SK-N-SH (cell line): ENCODE results near the gene TNPO2. TPM values are rescaled to one million over a fixed set of nuclear protein-coding genes. Genes with fewer than 3 reads are reported as not detected.

Experiments used
- CTCF ChIA-PET: fragments of 300-600, 350-600 bp; formaldehyde crosslinking; extraction: SDS; loops from one replicate; lab custom pipeline; 2021; lab: Yijun Ruan, JAX
- POLR2A ChIA-PET: fragments of 350-600 bp; sonication (Branson Sonifier 250); formaldehyde crosslinking; extraction: SDS; loops from one replicate; lab custom pipeline; 2020; ENCODE audit warnings: antibody characterized with exemption, inconsistent platforms; lab: Yijun Ruan, JAX
- DNase-seq: peaks from one replicate; pipeline ENCODE4 v3.0.0; 2012
- H2AFZ ChIP-seq: fragments of 200-600 bp; sonication (generic); 2 replicates; pipeline ENCODE4 v1.8.1; 2016; ENCODE audit warnings: antibody characterized with exemption, mild to moderate bottlenecking, low read depth
- H3F3A ChIP-seq: fragments of 200-600 bp; sonication (generic); replicated peaks from 2 replicates; pipeline ENCODE3; 2016; ENCODE audit warnings: antibody characterized with exemption, mild to moderate bottlenecking; ENCODE audit not compliant: insufficient read depth
- H3K27ac ChIP-seq, 2 experiments: fragments of 200-500 bp in 1 of 2; fragments of 200-600 bp in 1 of 2; sonication (Bioruptor generic) in 1 of 2; sonication (generic), shearing (Covaris generic) in 1 of 2; 2 replicates each; pipeline versions ENCODE4 v1.5.1 to v1.6.1; 2014 to 2016; ENCODE audit warnings: low read depth in 2 of 2, inconsistent platforms in 1 of 2, low read length in 1 of 2, mild to moderate bottlenecking in 1 of 2, mixed read lengths in 1 of 2
- H3K27me3 ChIP-seq: fragments of 200-600 bp; sonication (generic), shearing (Covaris generic); 2 replicates; pipeline ENCODE4 v1.6.1; 2016; ENCODE audit warnings: mixed run types; ENCODE audit not compliant: insufficient read depth
- H3K36me3 ChIP-seq, 2 experiments: fragments of 200-500 bp in 1 of 2; fragments of 200-600 bp in 1 of 2; sonication (Bioruptor generic) in 1 of 2; sonication (generic) in 1 of 2; replicated peaks in 1 of 2; 2 replicates each; pipeline versions ENCODE3 to v1.5.1; 2014 to 2016; ENCODE audit warnings: low read length in 1 of 2, mild to moderate bottlenecking in 1 of 2; ENCODE audit not compliant: insufficient read depth in 2 of 2, control insufficient read depth in 1 of 2
- H3K4me1 ChIP-seq, 2 experiments: fragments of 200-500 bp in 1 of 2; fragments of 200-600 bp in 1 of 2; sonication (Bioruptor generic) in 1 of 2; sonication (generic), shearing (Covaris generic) in 1 of 2; 2 replicates each; pipeline versions ENCODE4 v1.5.1 to v1.6.1; 2014 to 2016; ENCODE audit warnings: low read depth in 1 of 2, low read length in 1 of 2, mixed run types in 1 of 2; ENCODE audit not compliant: insufficient read depth in 2 of 2, control insufficient read depth in 1 of 2
- H3K4me2 ChIP-seq: fragments of 200-600 bp; sonication (generic), shearing (Covaris generic); 2 replicates; pipeline ENCODE4 v1.6.1; 2017; ENCODE audit warnings: mixed run types
- H3K4me3 ChIP-seq, 2 experiments: fragments of 200-500 bp in 1 of 2; fragments of 200-600 bp in 1 of 2; sonication (Bioruptor generic) in 1 of 2; sonication (generic), shearing (Covaris generic) in 1 of 2; 2 replicates each; pipeline versions ENCODE4 v1.5.1 to v1.8.1; 2014 to 2016; ENCODE audit warnings: low read depth in 2 of 2, inconsistent platforms in 1 of 2, low read length in 1 of 2, mild to moderate bottlenecking in 1 of 2, mixed read lengths in 1 of 2, moderate library complexity in 1 of 2
- H3K79me2 ChIP-seq: fragments of 200-600 bp; sonication (generic); 2 replicates; pipeline ENCODE4 v1.8.1; 2017; ENCODE audit warnings: mild to moderate bottlenecking; ENCODE audit not compliant: insufficient read depth
- H3K9ac ChIP-seq: fragments of 200-600 bp; sonication (generic); 2 replicates; pipeline ENCODE4 v1.6.1; 2017; ENCODE audit warnings: mixed run types
- H3K9me2 ChIP-seq: fragments of 200-600 bp; sonication (generic); 2 replicates; pipeline ENCODE4 v1.6.1; 2017; ENCODE audit warnings: mixed run types
- H3K9me3 ChIP-seq: fragments of 200-600 bp; sonication (generic); 2 replicates; pipeline ENCODE4 v1.6.1; 2017; ENCODE audit warnings: mixed run types, mild to moderate bottlenecking, moderate library complexity
- H4K20me1 ChIP-seq: fragments of 200-600 bp; sonication (generic); 2 replicates; pipeline ENCODE4 v1.6.1; 2017; ENCODE audit warnings: mild to moderate bottlenecking, mixed run types; ENCODE audit not compliant: insufficient read depth
- CHD2 ChIP-seq: fragments of 150-350 bp; IDR thresholded peaks from 2 replicates; pipeline ENCODE4 v1.6.1; 2018; ENCODE audit warnings: low read length; ENCODE audit not compliant: partially characterized antibody
- EZH2phosphoT487 ChIP-seq: fragments of 200-600 bp; sonication (generic); IDR thresholded peaks from 2 replicates; pipeline ENCODE4 v1.6.1; 2017; ENCODE audit warnings: low read depth, mixed run types, mild to moderate bottlenecking, antibody characterized with exemption, moderate library complexity, borderline replicate concordance
- MAX ChIP-seq: IDR thresholded peaks from 2 replicates; pipeline ENCODE4 v1.4.0; 2012; ENCODE audit warnings: low read depth
- MEF2A ChIP-seq: IDR thresholded peaks from 2 replicates; pipeline ENCODE4 v1.4.0; 2012; ENCODE audit warnings: low read depth, borderline replicate concordance
- RAD21 ChIP-seq: IDR thresholded peaks from 2 replicates; pipeline ENCODE4 v1.6.1; 2012; ENCODE audit warnings: mild to moderate bottlenecking, low read length
- RCOR1 ChIP-seq: fragments of 150-350 bp; IDR thresholded peaks from 2 replicates; pipeline ENCODE4 v1.6.1; 2017; ENCODE audit warnings: antibody characterized with exemption, low read length
- REST ChIP-seq: IDR thresholded peaks from 2 replicates; pipeline ENCODE4 v1.6.1; 2012; ENCODE audit warnings: mild to moderate bottlenecking, low read depth, low read length, moderate library complexity
- RXRA ChIP-seq: IDR thresholded peaks from 2 replicates; pipeline ENCODE4 v1.4.0; 2012; ENCODE audit warnings: low read depth, mild to moderate bottlenecking, borderline replicate concordance
- SMC3 ChIP-seq: IDR thresholded peaks from 2 replicates; pipeline ENCODE4 v1.6.1; 2012; ENCODE audit warnings: low read depth, low read length, improper control_type of control experiment
- TCF12 ChIP-seq: IDR thresholded peaks from 2 replicates; pipeline ENCODE4 v1.4.0; 2012
- USF1 ChIP-seq: IDR thresholded peaks from 2 replicates; pipeline ENCODE4 v1.4.0; 2012; ENCODE audit warnings: low read depth, borderline replicate concordance
- ZBTB33 ChIP-seq: IDR thresholded peaks from 2 replicates; pipeline ENCODE4 v1.4.0; 2012; ENCODE audit warnings: low read depth, borderline replicate concordance
- WGBS: methylation state at CpG from one replicate; pipeline ENCODE4 v1.1.6; 2017; ENCODE audit warnings: low lambda C conversion rate; 5-methylcytosine and 5-hydroxymethylcytosine counted together
- polyA plus RNA-seq, 3 experiments: library from polyadenylated mRNA; depleted of rRNA; stranded (reverse); fragments of >200 nt; gene quantifications; 2 replicates each; pipeline ENCODE4 v1.2.3, GENCODE V29; 2012

TNPO2 gene
- polyA plus RNA-seq, 1 of the 3 experiments (the other 2 are of a cell fraction): 82.4 TPM

- Histone ChIP-seq H4K20me1 (no peaks in the 10 kb centered on the region), H3K79me2 (no peaks in the 10 kb centered on the region), H3K9me2 (no peaks in the 10 kb centered on the region), H3K4me2 (no peak overlapping the region), H3F3A (no peaks in the 10 kb centered on the region), H3K4me1 (no peaks in the 10 kb centered on the region), H3K4me3 (no peak overlapping the region), H3K9me3 (no peaks in the 10 kb centered on the region), H3K27ac (no peak overlapping the region), H3K27me3 (no peaks in the 10 kb centered on the region), H2AFZ (no peak overlapping the region), H3K36me3 (peaks cover 0 to 11% of the 10 kb centered on the region in 2 experiments), H3K9ac (no peak overlapping the region)
- DNase-seq: no peak
- 86% methylated on average over 8 of the region's 8 CpGs for WGBS
- no peak for TF ChIP-seq ZBTB33
- no peak for TF ChIP-seq TCF12
- no peak for TF ChIP-seq USF1
- no peak for TF ChIP-seq RAD21
- no peak for TF ChIP-seq MAX
- TF ChIP-seq RCOR1: no peak
- no peak for TF ChIP-seq CHD2
- TF ChIP-seq REST: no peak
- no peak for TF ChIP-seq MEF2A
- TF ChIP-seq EZH2phosphoT487: no peak
- no peak for TF ChIP-seq RXRA
- TF ChIP-seq SMC3: no peak
- POLR2A ChIA-PET: no interaction called here
- CTCF ChIA-PET: interaction anchor here (1.0 to 1.9 kb wide), 2 partner anchors 15 to 16 kb away, joined by 3 to 8 read pairs (median 3); no protein-coding TSS in a partner anchor
These were observed 68.2 kb downstream of the TNPO2 start for GRCh38 chr19:12655546-12655945.
